ENCODE measurements around the gene RPA1. TPM values are rescaled to one million over a fixed set of nuclear protein-coding genes. Genes with fewer than 3 reads are reported as not detected.
A peak's percentile ranks its signal among the peaks of the same experiment; 100 is the strongest.

RPA1 gene
- total and polyA plus RNA-seq, 9 of the 15 experiments (the other 6 are each of a cell fraction or from before 2014, with no cell fraction given), result 25.2 to 125 (median 47.4) TPM

DNA sequence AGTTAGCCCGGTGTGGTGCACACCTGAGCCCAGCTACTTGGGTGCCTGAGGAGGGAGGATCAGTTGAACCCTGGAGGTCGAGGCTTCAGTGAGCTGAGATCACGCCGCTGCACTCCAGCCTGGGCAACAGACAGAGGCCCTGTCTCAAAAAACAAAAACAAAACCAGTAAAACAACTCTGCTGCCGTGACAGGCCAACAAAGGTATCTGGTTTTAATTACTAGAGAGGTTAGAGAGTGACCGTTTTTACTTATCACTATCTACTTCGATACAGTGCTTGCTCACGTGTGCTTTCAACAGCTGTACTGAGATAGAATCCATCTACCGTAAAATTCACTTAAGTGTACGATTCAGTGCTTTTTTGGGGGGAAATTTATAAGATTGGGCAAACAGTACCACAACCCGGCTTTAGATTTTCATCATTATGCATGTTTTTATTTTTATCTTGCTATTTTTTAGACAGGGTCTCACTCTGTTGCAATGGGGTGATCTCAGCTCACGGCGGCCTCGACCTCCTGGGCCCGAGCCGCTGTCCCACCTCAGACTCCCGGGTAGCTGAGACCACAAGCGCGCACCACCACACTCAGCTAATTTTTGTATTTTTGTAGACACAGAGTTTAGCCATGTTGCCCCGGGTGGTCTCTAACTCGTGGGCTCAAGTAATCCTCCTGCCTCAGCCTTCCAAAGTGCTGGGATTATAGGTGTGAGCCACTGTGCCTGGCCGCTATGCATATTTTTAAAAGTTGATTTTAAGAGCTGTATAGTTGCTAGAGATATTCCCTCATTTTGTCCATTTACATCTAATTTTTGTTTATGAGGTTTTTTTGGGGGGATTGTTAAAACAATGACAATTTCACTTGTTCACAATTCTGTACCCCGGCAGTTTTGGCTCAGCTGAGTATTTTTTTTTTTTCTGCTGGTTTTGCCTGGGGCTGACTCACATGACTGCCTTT lies 37.0 kb upstream of the RPA1 start (continued):
- TF ChIP-seq, protein P1, sequence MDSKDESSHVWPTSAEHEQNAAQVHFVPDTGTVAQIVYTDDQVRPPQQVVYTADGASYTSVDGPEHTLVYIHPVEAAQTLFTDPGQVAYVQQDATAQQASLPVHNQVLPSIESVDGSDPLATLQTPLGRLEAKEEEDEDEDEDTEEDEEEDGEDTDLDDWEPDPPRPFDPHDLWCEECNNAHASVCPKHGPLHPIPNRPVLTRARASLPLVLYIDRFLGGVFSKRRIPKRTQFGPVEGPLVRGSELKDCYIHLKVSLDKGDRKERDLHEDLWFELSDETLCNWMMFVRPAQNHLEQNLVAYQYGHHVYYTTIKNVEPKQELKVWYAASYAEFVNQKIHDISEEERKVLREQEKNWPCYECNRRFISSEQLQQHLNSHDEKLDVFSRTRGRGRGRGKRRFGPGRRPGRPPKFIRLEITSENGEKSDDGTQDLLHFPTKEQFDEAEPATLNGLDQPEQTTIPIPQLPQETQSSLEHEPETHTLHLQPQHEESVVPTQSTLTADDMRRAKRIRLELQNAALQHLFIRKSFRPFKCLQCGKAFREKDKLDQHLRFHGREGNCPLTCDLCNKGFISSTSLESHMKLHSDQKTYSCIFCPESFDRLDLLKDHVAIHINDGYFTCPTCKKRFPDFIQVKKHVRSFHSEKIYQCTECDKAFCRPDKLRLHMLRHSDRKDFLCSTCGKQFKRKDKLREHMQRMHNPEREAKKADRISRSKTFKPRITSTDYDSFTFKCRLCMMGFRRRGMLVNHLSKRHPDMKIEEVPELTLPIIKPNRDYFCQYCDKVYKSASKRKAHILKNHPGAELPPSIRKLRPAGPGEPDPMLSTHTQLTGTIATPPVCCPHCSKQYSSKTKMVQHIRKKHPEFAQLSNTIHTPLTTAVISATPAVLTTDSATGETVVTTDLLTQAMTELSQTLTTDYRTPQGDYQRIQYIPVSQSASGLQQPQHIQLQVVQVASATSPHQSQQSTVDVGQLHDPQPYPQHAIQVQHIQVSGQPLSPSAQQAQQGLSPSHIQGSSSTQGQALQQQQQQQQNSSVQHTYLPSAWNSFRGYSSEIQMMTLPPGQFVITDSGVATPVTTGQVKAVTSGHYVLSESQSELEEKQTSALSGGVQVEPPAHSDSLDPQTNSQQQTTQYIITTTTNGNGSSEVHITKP (IDR thresholded peaks at IDR 0.05; ENCODE audit: partially characterized antibody), result peak; percentile 85
- TF ChIP-seq, protein P2, sequence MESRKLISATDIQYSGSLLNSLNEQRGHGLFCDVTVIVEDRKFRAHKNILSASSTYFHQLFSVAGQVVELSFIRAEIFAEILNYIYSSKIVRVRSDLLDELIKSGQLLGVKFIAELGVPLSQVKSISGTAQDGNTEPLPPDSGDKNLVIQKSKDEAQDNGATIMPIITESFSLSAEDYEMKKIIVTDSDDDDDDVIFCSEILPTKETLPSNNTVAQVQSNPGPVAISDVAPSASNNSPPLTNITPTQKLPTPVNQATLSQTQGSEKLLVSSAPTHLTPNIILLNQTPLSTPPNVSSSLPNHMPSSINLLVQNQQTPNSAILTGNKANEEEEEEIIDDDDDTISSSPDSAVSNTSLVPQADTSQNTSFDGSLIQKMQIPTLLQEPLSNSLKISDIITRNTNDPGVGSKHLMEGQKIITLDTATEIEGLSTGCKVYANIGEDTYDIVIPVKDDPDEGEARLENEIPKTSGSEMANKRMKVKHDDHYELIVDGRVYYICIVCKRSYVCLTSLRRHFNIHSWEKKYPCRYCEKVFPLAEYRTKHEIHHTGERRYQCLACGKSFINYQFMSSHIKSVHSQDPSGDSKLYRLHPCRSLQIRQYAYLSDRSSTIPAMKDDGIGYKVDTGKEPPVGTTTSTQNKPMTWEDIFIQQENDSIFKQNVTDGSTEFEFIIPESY (CRISPR knock-in tag; IDR thresholded peaks at IDR 0.05), result 0 out of 2 replicates have a peak, but pooled peaks have one; percentile 11
- TF ChIP-seq CBFA2T3 (IDR thresholded peaks at IDR 0.05), result peak; percentile 72
- peak; percentile 37 for TF ChIP-seq TCF3 (CRISPR knock-in tag; IDR thresholded peaks at IDR 0.05)
- peak; percentile 56; the same call in 1 of the 2 replicates for TF ChIP-seq TAL1 (IDR thresholded peaks at IDR 0.05)
- TF ChIP-seq SIX5 (IDR thresholded peaks at IDR 0.05; ENCODE audit: borderline replicate concordance in 1 of 2, insufficient read depth in 1 of 2, low read depth in 1 of 2, low read length in 2 of 2), result no peak
